HuH-7 (cell line): ENCODE measurements around the gene ABLIM2.

Source experiments
- DNase-seq: peaks from one replicate; pipeline ENCODE4 v3.0.0; 2011; ENCODE audit warnings: low spot score

Gene ABLIM2

GRCh38 chr4:8070736-8071718, 87.6 kb downstream of the ABLIM2 start:
- DNase-seq: no peak

GRCh38 chr4:8069102-8069752, 89.4 kb downstream of the ABLIM2 start:
- no peak for DNase-seq

- no peak for DNase-seq
Observed at GRCh38 chr4:8067945-8068896, 90.4 kb downstream of the ABLIM2 start.

- no peak for DNase-seq
Observed at GRCh38 chr4:8067274-8067936, 91.2 kb downstream of the ABLIM2 start.

DNA sequence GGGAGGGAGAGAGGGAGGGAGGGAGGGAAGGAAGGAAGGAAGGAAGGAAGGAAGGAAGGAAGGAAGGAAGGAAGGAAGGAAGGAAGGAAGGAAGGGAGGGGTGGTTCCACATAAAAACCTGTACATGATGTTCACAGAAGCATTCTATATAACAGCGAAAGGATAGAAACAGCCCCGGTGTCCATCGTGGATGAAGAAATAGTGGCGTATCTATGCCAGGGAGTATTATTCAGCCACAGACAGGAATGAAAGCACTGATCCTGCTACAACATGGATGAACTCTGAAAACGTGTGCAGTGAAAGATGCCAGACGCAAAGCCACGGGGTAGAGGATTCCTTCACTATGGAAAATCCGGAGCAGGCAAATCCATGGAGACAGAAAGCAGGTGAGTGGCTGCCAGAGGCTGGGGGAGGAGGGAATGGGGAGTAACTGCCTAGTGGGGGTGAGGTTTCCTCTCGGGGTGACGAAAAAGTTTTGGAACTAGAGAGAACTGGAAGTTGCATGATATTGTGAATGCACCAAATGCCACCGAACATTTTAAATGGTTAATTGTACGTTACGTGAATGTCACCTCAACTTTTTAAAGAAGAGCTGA, 92.2 kb downstream of the ABLIM2 start:
- no peak for DNase-seq

- no peak for DNase-seq
Observed at GRCh38 chr4:8063974-8064563, 94.5 kb downstream of the ABLIM2 start.

DNA sequence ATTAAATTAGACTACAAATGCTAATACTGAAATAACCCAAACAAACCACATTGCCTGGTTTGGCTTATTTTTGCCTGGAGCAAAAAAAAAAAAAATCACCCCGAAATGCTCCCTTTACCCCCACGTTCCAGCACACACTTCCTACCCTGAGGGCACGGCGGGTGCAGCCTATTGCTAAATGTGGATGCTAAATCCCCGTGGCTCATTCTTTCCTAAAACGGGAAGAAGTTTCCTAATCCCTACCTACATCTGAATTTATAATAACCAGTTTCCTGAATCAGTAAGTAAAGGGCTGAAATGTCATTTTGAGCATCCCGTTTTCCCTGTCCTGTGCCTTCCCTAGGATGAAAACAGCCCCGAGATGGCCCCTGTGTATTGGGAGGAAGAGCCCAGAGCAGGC, 97.0 kb downstream of the ABLIM2 start:
- no peak for DNase-seq

DNA sequence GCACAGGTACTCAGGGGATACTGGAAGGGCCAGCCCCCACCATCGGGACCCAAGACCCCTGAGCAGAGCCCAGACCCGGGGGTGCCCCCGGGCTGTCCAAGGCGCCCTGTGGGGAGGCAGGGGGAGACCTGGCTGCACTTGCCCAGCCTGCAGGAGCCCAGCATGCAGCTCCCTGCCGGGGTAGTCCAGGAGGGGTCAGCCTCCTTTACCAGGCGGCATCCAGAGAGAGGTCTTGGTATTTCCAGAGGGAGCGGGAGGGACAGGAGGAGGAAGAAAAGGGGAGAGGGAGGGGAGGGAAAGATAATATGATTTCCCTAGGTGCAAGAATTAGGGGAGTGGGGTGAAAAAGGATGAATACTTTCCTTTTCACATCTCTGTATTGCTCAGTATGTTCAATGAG, 97.5 kb downstream of the ABLIM2 start:
- no peak for DNase-seq

GRCh38 chr4:8060632-8061031, 98.0 kb downstream of the ABLIM2 start:
- DNase-seq: no peak

GRCh38 chr4:8058031-8058479, 100.6 kb downstream of the ABLIM2 start:
- DNase-seq: no peak

DNA sequence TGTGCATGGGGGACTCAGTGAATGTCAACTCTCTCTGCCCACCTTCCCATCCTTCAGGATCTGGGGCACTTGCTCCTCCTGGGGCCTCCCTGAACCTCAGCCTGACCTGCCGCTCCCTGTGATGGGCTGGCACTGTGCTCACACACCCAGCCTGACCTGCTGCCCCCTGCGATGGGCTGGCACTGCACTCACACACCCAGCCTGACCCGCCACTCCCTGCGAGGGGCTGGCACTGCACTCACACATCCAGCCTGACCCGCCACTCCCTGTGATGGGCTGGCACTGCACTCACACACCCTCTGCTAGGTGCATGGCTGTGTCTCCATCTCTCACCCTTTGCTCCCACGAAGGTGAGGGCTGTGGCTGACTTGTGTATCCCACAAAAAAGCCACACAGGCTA, 103.4 kb downstream of the ABLIM2 start:
- DNase-seq: no peak

DNA sequence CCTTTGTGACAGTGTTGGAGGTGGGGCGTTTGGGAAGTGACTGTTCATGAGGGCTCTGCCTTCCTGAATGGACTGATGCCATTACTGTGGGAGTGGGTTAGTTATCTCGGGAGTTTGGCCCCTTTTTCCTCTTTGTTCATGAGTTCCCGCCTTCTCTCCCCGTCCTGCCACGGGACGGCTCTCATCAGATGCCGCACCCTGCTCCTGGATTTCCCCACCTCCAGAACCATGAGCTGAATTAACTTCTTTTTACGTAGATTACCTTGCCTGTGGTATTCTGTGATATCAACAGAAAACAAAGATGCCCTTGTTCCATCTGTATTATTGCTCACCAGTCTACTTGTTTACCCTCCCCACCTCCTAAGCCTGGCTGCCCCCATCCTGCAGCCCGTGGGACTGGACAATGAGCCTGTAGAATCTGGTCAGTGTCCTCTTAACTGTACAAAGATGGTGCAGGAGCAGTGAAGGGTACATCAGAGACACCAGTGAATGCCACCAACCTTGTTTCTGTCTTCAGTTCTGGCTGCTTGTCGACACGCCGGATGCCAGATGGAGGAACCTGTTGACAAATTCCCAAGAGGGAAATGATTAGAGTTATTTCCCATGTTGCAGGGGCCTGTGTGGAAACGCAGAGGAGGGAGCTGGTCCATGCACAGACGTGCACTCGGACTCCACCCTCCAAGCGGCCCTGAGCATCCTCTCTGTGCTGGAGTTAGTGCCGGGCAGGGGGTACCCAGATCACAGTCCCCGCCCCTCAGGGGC, 104.7 kb downstream of the ABLIM2 start:
- no peak for DNase-seq

DNA sequence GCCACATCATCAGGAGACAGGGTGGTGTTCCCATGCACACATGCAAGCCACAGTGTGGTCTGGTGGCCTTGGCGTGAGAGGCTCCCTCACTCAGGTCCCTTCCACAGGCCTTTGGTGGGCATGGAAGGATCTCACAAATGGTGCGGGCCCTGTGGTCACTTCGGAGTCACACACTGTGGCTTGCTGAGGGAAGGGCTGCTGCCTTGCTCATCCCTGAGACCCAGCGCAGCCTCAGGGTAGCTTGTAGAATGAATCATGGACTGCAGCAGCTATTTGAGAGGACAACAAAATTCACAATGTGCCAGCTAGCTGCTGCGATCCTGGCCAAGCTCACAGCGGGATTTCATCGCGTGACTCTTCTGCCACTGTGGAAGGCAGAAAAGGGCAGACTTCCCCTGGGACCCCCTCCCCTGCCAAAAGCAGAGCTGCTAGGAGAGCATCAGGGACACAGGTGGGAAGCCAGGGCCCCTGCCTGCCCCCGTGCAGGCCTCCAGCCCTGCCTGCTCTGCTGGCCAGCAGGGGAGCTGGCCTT, 106.4 kb downstream of the ABLIM2 start:
- DNase-seq: no peak

DNA sequence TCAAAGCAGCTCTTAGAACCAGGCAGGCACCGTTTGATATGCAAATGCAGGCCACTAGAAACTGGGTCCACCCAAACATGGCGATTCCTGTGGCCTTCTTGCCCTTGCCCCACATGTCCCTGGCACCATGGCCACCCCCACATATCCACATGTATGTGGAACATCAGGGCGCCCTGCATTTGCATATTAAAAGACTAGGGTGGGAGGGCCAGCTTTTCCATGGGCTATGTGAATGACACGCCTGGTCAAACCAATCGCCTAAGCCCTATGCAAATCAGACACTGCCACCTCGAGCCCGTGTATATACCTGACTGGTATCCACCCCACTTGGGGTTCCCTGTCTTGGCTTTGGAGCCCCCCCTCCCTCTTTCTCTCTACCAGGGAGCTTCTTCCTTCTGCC, 107.0 kb downstream of the ABLIM2 start:
- DNase-seq: no peak

- DNase-seq: no peak
Observed at GRCh38 chr4:8050555-8051206, 107.9 kb downstream of the ABLIM2 start.

DNA sequence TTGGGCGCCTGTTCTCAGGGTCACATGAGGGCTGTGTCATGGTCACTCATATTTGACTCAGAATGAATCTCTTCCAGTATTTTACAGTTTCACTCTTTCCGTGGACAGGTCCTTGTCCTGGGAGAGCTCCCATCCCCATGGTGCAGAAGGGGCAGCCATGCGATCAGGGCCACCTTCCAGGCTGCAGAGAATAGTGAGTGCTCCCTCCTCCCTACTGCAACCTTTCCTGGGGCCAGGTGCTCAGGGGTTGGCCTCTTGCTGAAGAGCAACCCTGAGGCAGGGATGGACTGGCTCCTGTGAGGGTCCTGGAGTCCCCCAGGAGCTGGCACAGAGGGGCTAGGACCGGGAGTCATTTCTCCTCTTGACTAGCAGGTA, 108.4 kb downstream of the ABLIM2 start:
- no peak for DNase-seq

DNA sequence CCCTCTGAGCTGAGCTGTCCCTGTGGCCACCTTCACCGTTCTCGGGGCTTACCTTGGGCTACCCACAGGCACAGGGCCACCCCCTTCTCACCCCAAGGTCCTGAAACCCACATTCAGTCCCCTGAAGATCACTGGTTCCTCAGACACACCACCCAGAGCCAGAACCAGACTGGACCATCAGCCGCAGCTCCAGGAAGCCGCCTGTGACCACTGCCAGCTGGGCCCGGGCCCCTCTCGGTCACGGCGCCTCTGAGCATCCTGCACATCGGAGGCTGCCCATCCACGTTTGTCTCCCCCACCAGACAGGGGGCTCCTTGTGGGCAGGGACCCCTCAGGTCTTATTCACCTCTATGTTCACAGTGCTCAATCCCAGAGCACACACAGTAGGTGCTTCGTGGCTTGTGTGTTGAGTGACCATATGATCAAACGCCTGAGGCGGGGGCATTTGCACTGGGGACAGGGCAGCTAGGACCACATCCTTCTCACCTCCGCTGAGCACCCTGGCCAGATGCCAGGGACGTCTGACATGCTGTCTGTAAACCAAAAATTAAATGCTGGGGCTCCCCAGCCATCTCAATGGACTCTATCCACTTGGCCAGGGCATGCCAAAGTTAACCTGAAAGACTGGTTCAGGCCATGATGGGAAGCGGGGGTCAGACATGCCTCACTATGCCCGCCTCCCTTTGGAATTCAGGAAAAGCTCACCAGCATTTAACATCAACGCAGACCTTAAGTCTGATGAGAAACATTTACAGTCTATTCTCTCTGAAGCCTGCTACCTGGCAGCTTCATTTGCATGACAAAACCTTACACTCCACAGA, 109.5 kb downstream of the ABLIM2 start:
- DNase-seq: no peak
